GM19240 (cell line): ENCODE data around the gene ATRIP.
A peak's percentile ranks its signal among the peaks of the same experiment; 100 is the strongest.

Experiments used
- DNase-seq: peaks from one replicate; pipeline ENCODE4 v3.0.0; 2011; ENCODE audit warnings: low spot score; ENCODE audit not compliant: insufficient read length

ATRIP gene

DNA sequence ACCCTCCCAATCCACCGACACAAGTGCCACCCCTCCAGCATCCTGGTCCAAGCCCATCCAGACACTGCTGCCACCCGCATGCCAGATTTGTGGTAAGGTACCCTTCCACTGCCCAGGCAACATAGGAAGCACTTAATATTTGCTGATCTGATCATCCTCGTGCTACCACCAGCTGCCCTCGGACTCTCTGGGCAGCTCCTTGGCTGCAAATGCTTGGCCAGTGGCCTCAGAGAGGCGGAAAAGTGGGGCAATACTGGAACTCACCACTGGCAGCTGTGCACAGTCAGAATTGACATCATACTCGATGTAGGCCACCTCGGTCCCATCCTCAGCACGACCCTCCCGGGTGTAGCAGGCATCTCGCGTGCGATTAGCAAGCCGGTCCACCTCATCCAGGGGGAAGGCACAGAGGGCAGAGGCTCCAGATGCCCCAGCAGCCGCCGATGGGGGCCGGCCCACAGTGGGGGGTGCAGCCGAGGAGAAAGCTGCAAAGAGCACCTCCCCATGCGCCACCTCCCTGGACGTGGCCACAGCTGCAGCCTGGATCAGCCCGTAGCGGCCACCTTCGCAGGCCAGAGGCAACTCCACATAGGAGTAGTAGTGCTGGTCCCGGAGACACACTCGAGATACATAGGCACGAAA lies 23.2 kb upstream of the ATRIP start:
- DNase-seq = no peak

DNA sequence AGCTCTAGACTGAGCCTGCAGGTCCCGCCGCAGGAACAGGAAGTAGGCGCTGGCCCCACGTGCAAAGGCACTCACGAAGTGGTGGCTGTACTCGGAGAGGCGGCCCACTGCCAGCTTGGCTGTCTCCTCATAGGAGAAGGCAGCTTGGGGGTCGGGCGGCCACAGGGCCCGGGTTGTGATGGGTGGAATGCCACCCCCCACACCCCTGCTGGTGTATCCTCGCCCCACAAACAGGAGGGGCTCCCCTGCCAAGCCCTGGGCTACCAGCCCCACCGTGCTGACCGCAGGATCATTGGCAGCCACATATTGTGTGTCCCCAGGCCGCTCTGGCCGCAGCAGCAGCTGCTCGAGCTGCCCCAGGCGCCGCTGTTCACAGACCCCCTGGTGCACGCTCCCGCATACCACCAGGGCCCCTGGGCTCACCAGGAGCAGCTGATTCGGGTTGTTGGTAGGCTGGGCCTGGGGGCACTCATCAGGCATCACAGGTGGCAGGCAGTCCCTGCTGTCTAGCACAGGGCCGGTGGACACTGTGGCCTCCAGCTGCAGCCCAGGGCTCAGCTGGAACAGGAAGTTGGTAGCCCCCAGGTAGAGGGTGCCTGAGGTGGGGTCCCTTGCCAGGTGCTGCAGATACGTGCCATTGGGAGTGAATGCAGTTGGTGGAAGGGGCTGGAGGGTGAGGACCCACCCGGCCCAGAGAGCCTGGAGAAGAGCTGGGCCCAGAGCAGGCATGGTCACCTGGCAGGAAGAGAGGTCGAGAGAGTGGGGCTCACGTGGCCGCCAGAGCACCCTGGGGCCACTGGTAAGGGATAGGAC lies 22.4 kb upstream of the ATRIP start:
- no peak for DNase-seq

DNA sequence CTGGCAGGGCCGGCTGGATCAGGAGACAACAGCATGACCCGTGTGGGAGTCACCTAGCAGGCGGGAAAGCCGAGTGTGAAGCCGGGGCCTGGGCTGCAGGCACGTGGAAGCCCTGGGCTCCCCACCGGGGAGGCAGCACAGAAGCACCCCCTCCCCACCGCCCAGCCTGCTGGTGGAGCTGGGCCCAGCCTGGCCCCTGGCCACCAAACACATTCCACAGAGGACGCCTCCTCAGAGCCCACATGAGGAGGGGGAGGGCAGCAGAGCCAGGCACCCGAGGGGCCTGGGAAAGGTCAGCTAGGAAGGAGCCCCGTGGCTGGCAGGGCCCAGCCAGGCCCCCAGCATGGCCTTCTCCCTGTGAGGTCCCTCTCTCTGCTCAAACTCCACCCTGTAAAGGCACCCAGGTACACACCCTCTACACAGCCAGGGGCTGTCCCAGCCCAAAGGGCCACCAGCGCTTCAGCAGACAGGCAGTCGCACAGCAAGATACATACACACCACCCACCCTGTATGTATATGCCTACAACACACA lies 21.2 kb upstream of the ATRIP start:
- no peak for DNase-seq

DNA sequence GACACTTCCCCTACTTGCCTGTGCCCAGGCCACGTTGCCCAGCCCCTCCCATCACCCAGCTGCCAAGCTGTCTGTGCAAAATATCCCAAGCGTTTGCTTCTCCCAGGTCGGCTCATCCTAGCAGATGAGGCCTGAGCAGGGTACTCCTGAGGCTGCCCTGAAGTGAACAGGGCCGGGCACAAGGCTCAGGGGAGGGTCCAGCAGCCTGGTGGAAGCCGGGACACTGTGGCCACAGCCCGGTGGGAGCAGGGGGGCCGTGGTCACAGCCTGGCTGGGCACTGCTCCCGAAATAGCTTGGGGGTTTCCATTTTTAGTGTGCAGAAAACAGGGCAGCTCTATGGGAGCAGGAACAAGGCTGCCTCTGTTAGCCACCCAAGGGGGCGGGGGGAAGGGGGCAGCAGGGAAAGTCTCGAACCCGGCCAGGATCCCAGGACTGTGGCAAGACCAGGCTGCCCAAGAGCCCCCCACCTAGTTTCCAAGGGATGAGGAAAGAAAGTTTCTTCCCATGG lies 20.1 kb upstream of the ATRIP start:
- no peak for DNase-seq

DNA sequence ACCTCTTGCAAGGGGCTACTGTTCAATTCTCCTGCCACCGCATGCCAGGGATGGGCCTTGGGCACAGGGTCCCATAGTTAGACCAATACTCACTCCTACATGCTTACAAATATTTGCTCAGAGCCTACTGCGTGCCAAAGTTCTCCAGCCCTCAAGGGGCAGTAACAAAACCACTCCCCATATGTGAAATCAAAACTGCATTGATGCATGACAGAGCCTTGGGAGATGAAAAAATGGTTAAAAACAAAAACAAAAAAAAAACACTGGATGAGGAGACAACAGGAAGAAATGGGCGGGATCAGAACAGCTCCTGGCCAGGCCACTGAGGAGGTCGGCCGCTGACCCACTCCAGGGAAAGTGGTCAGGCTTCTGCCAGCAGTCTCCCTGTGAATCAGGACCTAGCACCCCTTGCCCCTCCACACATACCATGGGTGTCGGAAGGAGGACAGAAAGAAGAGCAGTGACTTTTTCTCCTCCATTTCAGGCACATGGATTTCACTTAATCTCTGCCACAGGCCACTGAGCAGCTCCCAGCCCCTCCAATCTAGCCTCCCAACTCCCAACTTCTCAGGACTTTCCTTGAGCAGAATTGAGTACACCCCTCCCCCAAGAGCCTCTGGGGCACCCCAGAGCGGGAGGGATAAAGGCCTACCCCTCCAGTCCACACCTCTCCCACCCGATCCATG lies 19.4 kb upstream of the ATRIP start:
- DNase-seq = no peak

DNA sequence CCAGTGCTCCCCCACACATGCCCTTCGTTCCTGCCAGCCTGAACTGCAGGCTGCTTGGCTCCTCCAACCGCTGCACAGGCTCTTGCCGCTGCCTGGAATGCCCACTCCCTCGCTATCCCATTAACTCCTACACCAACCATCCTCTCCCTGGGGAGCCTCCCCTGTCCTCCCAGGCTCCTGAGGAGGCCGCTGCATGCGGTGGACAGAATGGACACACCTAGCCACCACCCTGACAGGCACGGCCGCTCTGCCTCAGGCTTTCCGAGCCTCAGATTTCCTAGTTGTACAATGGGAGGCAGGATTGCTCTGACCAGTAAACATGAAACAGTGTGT lies 18.9 kb upstream of the ATRIP start:
- DNase-seq = no peak

DNA sequence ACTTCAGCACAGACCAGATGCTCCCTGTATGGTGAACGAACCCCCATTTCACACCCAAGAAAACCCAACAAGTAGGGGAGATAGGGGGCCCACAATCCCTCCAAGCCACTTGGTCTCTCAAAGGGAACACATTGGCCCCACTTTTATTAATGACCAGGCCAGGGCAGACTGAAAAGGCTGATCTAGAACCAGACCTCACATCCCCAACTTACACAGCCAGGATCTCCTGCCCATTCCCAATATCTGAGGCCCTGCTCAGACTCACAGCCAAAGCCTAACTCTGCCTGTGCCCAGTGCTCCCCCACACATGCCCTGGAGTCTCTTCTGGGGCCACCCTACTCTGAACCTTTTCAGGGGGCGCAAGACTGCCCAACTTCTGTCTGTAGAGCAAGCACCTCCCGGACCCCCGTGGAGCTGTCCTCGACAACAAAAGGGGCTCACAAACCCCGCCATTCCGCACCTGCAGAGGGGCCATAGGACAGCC lies 18.4 kb upstream of the ATRIP start:
- DNase-seq = no peak

DNA sequence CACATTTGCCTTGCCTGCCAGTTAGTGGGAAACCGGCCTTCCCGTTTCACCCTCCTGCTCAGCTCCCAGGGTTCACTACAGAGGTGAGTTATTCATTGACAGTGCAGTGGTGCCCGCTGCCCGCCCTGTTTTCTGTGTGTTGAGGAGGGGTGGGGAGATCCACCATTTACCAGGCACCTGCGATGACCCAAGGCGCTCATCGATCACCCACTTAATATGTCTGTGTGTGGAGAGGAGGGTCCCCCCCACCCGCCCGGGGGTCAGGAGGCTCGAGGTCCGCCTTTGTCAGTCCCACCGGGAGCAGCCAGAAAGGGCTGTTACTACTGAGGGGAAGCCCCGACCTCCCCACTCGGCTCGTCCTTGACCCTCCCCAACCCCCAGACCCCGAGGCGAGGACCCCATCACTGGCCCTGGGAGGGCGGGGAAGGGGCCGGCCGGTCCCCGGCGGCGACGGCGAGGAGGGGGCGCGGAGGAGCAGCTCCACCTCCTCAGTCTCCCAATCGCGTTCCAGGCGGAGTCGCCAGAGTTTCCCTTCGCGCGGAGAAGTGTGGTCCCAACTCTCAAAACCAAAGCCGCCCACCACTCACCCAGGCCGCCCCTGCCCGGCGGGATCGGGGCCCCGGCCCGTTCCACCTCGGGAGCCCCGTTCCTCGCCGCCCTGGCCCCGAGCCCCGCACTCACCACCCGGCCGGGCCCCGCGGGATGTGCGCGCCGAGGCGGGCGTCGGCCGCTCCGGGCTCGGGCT lies 17.8 kb upstream of the ATRIP start:
- DNase-seq = no peak

DNA sequence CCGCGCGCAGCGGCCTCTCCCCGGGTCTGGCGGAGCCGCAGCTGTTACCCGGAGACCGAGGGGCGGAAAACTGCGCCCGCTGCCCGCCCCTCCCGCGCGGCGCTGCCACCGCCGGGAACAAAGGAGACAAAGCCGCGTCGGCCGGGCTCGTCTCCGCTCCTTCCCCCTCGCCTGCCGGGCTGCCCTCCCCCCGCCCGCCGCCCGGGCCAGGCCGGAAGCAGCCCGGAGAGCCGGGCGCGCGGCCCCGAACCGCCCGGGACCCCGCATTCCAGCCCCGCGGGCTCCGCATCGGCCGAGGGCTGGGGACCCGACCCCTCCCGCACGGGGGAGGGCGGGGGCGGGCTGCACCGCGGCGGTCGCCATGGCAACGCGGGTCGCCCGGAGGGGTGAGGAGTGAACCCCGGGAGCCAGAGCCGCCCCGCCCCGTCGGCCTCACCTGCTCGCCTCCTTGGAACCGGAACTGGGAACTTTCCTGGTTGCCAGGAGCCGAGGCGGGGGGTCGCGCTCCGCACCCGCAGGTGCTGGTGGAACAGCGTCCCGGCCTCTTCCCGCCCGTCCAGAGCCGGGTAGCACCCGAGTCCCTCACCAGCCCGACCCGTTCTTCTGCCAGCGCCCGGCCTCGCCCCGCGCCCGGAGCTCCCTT lies 17.1 kb upstream of the ATRIP start:
- peak; percentile 51 for DNase-seq

DNA sequence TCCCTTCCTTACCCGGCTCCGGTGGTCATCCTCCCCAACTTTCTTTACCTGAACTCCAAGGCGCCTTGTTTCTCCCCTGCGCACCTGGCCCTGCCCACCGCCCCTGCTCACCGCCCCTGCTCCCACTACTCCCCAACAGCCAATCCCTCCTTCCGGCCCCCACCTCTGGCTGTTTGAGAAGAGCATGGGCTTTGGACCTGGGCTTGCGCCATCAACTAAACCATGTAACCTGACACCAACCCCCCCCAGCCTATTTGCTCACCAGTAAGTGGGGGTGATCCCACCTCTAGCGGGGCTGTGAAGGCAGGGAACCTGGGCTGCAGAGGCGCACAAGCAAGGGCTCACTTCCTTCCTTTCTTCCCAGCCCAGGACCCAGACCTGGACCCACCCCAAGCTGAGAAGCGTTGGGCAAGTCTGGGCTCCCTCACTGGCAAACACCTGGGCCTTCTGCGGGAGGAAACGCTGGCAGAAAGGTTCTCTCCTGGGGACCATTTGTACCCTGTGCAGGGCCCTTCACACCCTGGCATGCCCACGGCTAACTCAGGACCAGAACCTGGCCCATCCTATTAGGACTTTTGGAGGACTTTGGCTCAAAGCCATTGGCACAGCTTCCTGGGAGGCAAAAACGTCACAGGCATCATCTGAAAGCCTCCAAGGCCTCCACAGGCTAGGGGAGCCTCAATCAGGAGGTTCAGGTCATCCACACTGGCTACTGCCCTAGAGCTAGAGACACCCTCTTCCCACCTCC lies 16.4 kb upstream of the ATRIP start, which contains the start of gene PLXNB1:
PLXNB1 (minus strand) TSS at position 127 of the 748 bp plus-strand sequence. CDS start 5,475 bp downstream, outside the sequence.
- no peak for DNase-seq

DNA sequence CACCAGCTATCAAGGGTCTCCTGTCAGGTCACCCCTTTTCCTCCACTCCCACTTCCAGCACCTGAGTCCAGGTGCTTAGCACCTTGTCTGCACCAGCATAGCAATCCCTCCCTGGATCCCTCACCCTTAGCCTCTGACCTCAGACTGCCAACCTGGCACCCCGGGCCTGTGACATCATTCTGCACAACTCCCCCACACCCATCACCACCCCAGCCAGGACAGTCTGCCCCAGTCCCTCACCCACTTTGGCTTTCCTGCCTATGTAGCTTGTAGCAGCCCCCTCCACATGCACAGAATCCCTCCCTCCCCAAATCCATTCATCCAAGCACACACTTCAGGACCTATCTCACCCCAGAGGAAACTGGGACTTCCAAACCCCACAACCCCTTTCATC lies 15.8 kb upstream of the ATRIP start:
- no peak for DNase-seq

DNA sequence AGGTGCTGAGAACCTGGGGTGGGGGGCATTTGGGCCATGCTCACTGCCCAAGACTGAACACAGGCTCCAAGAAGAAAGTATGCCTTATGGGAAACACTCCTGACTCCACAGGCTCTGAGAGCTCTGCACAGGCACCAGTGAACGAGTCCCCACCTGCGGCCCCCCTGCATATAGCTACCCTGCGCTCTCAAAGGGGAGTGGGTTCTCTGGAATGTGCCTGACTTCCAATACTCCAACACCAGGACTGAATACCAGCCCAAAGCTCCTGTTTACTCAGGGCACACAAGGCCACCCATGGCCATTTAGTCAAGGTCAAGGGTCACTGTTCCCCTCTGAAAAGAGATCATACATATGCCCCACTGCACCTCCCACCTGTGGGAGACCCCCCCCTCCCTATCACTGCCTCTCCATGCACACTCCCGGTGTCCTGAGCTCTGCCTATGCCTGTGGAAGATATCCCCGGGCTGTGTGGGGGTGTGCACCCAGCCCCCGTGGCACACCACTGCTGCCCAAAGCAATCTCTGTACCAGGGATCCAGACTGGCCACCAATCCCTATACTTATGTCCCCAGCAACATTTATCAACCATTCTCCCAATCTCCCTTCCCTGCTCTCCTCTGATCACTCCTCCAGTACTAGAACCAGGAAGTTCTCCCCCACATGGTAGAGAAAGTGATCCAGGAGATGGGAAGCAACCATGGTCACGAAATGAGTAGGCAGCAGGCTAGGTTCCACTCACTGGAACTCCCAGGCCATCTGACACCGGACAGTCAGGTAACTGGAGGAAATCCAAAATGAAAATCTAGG lies 15.1 kb upstream of the ATRIP start:
- DNase-seq = no peak

DNA sequence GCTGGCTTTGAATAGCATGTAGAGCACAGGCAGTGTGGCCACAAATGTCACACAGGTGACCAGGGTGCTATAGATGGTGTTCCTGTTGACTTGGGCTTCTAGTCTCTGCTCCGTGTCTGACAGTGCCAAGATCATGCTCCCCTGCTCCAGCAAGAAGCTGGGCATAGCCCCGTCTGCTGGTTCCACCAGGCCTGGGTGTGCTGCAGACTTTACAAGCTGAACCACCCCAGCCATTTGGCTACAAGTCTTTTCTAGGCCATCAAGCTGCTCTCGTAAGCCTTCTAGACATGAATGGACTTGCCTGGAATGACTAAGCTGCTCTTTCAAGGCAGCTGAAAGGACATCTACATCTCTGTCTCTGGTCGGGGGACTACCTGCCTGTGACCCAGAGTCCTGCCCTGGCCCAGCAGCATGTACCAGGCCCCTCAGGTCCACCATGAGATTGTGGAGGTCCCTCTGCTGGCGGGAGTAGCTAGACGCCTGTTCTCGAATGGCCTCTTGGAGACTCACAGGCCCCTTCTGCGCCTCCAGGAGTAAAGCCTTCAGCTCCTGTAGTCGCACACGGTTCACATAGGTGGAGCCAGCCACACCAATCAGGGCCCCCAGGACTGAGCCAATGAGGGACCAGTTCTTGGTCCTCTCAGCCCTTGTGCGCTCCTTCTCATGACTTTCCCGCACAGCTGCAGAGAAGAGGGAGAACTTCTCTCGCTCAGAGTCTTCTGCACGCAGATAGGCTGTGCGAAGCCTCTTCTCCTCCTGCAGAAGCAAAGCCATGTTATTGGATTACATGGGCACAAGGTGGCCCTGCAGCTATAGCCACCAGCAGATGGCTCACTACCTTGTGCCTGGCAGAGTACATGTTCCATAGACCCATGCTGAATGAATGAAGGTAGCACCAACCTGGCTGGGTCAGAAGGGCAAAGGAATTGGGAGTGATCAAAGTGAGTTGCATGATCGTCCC lies 13.8 kb upstream of the ATRIP start:
- no peak for DNase-seq

DNA sequence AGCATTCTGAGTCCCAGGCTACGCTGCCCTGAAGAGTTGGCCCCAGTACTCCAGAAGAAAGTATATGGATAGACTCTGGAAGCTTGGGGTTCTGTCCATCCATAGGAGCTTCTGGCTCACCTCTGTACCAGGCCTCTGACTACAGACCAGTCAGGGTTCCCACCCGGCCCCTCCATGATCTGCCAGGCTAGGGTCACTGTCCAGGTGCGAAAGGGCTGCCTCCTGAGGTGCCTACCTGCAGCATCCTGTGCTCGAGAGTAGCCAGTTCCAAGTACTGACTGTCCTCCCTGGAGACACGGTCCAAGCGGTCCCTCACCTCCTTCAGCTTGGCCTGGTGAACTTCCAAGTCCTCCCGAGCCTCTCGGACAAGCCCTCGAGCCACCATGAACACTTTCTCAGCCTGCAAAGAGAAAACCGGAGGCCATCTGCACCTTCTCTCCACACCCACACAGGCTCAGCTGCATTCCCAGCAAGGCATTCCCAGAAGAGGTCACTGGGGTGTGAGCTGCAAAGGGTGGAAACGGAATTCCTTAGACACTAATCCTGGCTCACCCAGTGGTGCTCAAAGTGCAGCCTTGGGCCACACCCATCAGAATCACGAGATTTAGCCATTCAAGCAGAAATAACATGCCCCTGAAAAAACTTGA lies 12.9 kb upstream of the ATRIP start:
- no peak for DNase-seq

DNA sequence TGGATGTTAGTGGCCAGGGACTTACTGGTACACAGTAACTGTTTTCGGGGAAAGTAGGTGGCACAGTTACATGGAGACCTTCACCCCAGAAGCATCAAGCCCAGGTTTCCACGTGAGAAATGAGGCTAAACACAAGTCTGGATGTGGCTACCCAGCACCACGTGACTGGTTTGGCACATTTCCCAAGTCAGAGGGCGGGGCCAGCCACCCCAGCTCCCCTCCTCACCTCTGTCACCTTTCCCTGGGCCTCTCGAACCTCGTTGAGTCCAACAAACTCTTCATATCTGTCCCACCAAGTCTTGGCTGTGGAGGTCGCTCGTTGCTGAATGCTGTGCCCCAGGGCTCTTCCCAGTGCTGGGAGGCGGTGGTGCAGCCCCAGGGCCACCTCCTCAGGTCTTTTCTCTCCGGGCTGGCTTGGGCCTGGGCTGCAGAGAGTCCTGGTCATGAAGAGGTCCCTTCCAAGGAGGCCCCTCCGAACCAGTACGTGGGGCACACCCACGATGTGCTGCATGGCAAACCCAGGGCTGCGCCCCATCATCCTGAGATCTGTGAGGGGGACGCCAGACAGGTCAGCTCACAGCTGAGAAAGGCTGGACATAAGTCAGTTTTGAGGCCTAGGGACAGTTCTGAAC lies 11.8 kb upstream of the ATRIP start:
- no peak for DNase-seq

DNA sequence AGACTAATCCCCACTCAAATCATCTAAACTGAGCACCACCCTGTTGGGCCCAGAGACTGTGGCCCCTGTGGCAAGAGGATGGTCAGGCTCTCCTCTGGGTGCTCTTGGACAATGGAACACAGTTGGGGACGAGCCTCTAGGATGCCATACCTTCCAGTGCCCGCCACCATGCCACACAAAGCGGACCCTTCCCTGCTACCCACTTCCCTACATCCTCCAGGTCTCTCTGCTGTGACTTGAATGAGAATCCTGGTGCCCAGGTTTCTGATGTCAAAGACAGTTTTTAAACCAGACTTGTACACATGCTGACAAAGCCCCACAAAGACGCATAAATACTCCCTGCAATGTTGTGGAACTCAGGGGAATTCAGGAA lies 11.3 kb upstream of the ATRIP start:
- DNase-seq = no peak
